ENCODE results near the gene ABLIM1.

DNA sequence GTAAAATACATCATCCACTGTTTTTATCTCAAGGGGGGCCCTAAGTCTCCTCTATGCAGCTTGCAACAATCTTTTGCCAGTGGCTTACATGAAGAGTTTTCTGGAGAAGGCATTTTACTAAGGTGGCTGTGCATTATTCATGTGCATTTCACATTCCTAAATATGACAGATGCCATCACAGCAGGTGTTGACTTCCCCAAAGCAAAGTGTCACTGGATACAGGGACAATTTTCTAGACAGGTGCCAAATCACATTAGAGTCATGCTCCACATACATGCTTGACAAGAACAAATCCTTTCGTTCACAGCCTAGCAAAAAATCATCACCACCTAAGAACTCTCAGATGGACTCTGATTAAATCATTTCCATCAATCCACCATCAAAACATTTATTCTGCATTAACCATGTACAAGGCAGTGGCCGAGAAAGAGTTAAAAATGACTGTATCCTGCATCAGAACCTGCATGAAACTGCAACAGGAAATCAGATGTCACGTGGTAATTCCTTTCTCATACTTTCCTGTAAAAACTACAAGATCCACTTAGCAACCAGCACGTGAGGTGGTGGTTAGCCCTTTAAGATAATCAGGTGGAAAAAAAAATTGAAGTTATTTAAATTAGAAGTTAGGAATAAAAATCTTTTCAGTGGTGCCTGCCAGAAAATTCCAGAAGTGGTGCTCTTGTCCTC, 165.6 kb downstream of the ABLIM1 start:
- TF ChIP-seq, protein P1, sequence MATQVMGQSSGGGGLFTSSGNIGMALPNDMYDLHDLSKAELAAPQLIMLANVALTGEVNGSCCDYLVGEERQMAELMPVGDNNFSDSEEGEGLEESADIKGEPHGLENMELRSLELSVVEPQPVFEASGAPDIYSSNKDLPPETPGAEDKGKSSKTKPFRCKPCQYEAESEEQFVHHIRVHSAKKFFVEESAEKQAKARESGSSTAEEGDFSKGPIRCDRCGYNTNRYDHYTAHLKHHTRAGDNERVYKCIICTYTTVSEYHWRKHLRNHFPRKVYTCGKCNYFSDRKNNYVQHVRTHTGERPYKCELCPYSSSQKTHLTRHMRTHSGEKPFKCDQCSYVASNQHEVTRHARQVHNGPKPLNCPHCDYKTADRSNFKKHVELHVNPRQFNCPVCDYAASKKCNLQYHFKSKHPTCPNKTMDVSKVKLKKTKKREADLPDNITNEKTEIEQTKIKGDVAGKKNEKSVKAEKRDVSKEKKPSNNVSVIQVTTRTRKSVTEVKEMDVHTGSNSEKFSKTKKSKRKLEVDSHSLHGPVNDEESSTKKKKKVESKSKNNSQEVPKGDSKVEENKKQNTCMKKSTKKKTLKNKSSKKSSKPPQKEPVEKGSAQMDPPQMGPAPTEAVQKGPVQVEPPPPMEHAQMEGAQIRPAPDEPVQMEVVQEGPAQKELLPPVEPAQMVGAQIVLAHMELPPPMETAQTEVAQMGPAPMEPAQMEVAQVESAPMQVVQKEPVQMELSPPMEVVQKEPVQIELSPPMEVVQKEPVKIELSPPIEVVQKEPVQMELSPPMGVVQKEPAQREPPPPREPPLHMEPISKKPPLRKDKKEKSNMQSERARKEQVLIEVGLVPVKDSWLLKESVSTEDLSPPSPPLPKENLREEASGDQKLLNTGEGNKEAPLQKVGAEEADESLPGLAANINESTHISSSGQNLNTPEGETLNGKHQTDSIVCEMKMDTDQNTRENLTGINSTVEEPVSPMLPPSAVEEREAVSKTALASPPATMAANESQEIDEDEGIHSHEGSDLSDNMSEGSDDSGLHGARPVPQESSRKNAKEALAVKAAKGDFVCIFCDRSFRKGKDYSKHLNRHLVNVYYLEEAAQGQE (IDR thresholded peaks at IDR 0.05; ENCODE audit: unreplicated experiment) = no peak
- TF ChIP-seq EZH2 (IDR thresholded peaks at IDR 0.05; ENCODE audit: low read depth, unreplicated experiment) (no peak), POLR2AphosphoS5 (IDR thresholded peaks at IDR 0.05; ENCODE audit: low read depth) (no peak), CREB1 (CRISPR knock-in tag; IDR thresholded peaks at IDR 0.05; ENCODE audit: low read depth) (no peak), EZH2phosphoT487 (IDR thresholded peaks at IDR 0.05; ENCODE audit: unreplicated experiment) (no peak), ZNF331 (CRISPR knock-in tag; IDR thresholded peaks at IDR 0.05; ENCODE audit: low read depth) (no peak), STAT1 (IDR thresholded peaks at IDR 0.05; ENCODE audit: unreplicated experiment) (no peak), ZNF114 (CRISPR knock-in tag; IDR thresholded peaks at IDR 0.05) (no peak)
- TF ChIP-seq, protein P2, sequence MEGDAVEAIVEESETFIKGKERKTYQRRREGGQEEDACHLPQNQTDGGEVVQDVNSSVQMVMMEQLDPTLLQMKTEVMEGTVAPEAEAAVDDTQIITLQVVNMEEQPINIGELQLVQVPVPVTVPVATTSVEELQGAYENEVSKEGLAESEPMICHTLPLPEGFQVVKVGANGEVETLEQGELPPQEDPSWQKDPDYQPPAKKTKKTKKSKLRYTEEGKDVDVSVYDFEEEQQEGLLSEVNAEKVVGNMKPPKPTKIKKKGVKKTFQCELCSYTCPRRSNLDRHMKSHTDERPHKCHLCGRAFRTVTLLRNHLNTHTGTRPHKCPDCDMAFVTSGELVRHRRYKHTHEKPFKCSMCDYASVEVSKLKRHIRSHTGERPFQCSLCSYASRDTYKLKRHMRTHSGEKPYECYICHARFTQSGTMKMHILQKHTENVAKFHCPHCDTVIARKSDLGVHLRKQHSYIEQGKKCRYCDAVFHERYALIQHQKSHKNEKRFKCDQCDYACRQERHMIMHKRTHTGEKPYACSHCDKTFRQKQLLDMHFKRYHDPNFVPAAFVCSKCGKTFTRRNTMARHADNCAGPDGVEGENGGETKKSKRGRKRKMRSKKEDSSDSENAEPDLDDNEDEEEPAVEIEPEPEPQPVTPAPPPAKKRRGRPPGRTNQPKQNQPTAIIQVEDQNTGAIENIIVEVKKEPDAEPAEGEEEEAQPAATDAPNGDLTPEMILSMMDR (conservative IDR thresholded peaks at IDR 0.05; ENCODE audit: low read depth in 2 of 2) = no peak
- TF ChIP-seq, protein P3, sequence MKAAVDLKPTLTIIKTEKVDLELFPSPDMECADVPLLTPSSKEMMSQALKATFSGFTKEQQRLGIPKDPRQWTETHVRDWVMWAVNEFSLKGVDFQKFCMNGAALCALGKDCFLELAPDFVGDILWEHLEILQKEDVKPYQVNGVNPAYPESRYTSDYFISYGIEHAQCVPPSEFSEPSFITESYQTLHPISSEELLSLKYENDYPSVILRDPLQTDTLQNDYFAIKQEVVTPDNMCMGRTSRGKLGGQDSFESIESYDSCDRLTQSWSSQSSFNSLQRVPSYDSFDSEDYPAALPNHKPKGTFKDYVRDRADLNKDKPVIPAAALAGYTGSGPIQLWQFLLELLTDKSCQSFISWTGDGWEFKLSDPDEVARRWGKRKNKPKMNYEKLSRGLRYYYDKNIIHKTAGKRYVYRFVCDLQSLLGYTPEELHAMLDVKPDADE (IDR thresholded peaks at IDR 0.05) = no peak
